Astrocyte (in vitro differentiated cells and primary cell): ENCODE data around the gene SMARCA2. TPM values are rescaled to one million over a fixed set of nuclear protein-coding genes. Genes with fewer than 3 reads are reported as not detected.

Source experiments
- DNase-seq: peaks from one replicate; pipeline ENCODE4 v3.0.0-alpha.2; 2010; ENCODE audit warnings: low read depth
- FAIRE-seq: peaks from 2 replicates; lab custom pipeline; 2011; peaks lifted over from hg19 to GRCh38; lab: Jason Lieb, UNC
- H2AFZ ChIP-seq: 2 replicates; pipeline ENCODE4 v1.6.0; 2012; ENCODE audit warnings: low read depth, low read length, inconsistent platforms
- H3K27ac ChIP-seq: 2 replicates; pipeline ENCODE4 v1.5.1; 2011; ENCODE audit warnings: low read depth, low read length, inconsistent platforms
- H3K27me3 ChIP-seq: 2 replicates; pipeline ENCODE4 v1.6.0; 2011; ENCODE audit warnings: low read length, inconsistent platforms; ENCODE audit not compliant: insufficient read depth
- H3K36me3 ChIP-seq: 2 replicates; pipeline ENCODE4 v1.5.1; 2011; ENCODE audit warnings: low read length, inconsistent platforms; ENCODE audit not compliant: insufficient read depth
- H3K4me1 ChIP-seq: 2 replicates; pipeline ENCODE4 v1.5.1; 2011; ENCODE audit warnings: low read length, inconsistent platforms; ENCODE audit not compliant: insufficient read depth
- H3K4me2 ChIP-seq: 2 replicates; pipeline ENCODE4 v1.6.0; 2012; ENCODE audit warnings: low read length, inconsistent platforms
- H3K4me3 ChIP-seq: 2 replicates; pipeline ENCODE4 v1.5.1; 2011; ENCODE audit warnings: low read depth, mild to moderate bottlenecking, low read length, inconsistent platforms; ENCODE audit not compliant: insufficient read depth
- H3K79me2 ChIP-seq: 2 replicates; pipeline ENCODE4 v1.6.0; 2012; ENCODE audit warnings: mild to moderate bottlenecking, low read length, inconsistent platforms; ENCODE audit not compliant: insufficient read depth
- H3K9ac ChIP-seq: 2 replicates; pipeline ENCODE4 v1.6.0; 2012; ENCODE audit warnings: mild to moderate bottlenecking, low read length, inconsistent platforms
- H3K9me3 ChIP-seq: 2 replicates; pipeline ENCODE4 v1.5.1; 2012; ENCODE audit warnings: low read depth, mild to moderate bottlenecking, low read length, inconsistent platforms; ENCODE audit not compliant: insufficient read depth
- H4K20me1 ChIP-seq: 2 replicates; pipeline ENCODE4 v1.6.0; 2012; ENCODE audit warnings: low read length, inconsistent platforms; ENCODE audit not compliant: insufficient read depth
- H3K27ac Mint-ChIP-seq: one replicate; pipeline ENCODE4 v1.8.0; 2021; ENCODE audit warnings: mild to moderate bottlenecking, mixed read lengths; ENCODE audit not compliant: unreplicated experiment
- H3K27me3 Mint-ChIP-seq: one replicate; pipeline ENCODE4 v1.8.0; 2021; ENCODE audit warnings: low read depth, mixed read lengths; ENCODE audit not compliant: unreplicated experiment
- H3K36me3 Mint-ChIP-seq: one replicate; pipeline ENCODE4 v1.8.0; 2021; ENCODE audit warnings: low read depth, mixed read lengths; ENCODE audit not compliant: unreplicated experiment
- H3K4me1 Mint-ChIP-seq: one replicate; pipeline ENCODE4 v1.8.0; 2021; ENCODE audit warnings: low read depth, mixed read lengths; ENCODE audit not compliant: unreplicated experiment
- H3K4me3 Mint-ChIP-seq: one replicate; pipeline ENCODE4 v1.8.0; 2021; ENCODE audit warnings: mild to moderate bottlenecking, moderate library complexity, mixed read lengths; ENCODE audit not compliant: unreplicated experiment
- H3K9me3 Mint-ChIP-seq: one replicate; pipeline ENCODE4 v1.8.0; 2021; ENCODE audit warnings: mild to moderate bottlenecking, mixed read lengths; ENCODE audit not compliant: unreplicated experiment
- EZH2 ChIP-seq: IDR thresholded peaks from 2 replicates; pipeline ENCODE4 v1.6.1; 2012; ENCODE audit warnings: mild to moderate bottlenecking, low read length, inconsistent platforms; ENCODE audit not compliant: insufficient read depth
- total RNA-seq: library from RNA; stranded (reverse); gene quantifications from 2 replicates; pipeline ENCODE4 v1.2.1, GENCODE V29; 2021
- TF ChIP-seq, protein P1 (sequence below): IDR thresholded peaks from 2 replicates; pipeline ENCODE4 v1.5.1; 2011; ENCODE audit warnings: low read depth, mild to moderate bottlenecking, inconsistent platforms, low read length, moderate library complexity; ENCODE audit not compliant: insufficient read depth

The SMARCA2 gene
- total RNA-seq, 1 donor from 2014 or later: 54.2 TPM

DNA sequence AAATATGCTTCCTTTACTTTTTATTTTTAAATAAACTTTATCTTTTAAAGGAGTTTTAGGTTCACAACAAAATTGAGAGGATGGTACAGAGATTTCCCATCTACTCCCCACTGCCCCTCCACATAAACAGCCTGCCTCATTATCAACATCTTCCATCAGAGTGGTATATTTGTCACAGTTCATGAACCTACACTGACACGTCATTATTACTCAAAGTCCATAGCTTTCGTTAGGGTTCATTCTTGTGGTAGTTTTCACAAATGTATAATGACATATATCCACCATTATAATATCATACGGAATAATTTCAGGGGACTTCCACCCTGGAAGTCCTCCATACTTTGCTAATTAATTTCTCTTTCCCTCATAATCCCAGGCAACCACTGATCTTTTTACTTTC is 204.9 kb downstream of the SMARCA2 start:
- Mint-ChIP-seq H3K4me1 (peaks cover 6% of the 10 kb centered on the region), H3K9me3 (no peaks in the 10 kb centered on the region), H3K4me3 (no peak overlapping the region), H3K27ac (no peak overlapping the region), H3K36me3 (no peaks in the 10 kb centered on the region), H3K27me3 (no peaks in the 10 kb centered on the region)
- Histone ChIP-seq H4K20me1 (no peaks in the 10 kb centered on the region), H3K27me3 (no peaks in the 10 kb centered on the region), H3K27ac (no peak overlapping the region), H3K36me3 (no peaks in the 10 kb centered on the region), H3K9me3 (no peaks in the 10 kb centered on the region), H3K79me2 (no peaks in the 10 kb centered on the region), H3K4me3 (no peak overlapping the region), H3K4me2 (no peak overlapping the region), H2AFZ (no peak overlapping the region), H3K4me1 (no peaks in the 10 kb centered on the region), H3K9ac (no peak overlapping the region)
- DNase-seq: no peak
- TF ChIP-seq EZH2: no peak
- TF ChIP-seq, protein P1, sequence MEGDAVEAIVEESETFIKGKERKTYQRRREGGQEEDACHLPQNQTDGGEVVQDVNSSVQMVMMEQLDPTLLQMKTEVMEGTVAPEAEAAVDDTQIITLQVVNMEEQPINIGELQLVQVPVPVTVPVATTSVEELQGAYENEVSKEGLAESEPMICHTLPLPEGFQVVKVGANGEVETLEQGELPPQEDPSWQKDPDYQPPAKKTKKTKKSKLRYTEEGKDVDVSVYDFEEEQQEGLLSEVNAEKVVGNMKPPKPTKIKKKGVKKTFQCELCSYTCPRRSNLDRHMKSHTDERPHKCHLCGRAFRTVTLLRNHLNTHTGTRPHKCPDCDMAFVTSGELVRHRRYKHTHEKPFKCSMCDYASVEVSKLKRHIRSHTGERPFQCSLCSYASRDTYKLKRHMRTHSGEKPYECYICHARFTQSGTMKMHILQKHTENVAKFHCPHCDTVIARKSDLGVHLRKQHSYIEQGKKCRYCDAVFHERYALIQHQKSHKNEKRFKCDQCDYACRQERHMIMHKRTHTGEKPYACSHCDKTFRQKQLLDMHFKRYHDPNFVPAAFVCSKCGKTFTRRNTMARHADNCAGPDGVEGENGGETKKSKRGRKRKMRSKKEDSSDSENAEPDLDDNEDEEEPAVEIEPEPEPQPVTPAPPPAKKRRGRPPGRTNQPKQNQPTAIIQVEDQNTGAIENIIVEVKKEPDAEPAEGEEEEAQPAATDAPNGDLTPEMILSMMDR: no peak
- FAIRE-seq: no peak

DNA sequence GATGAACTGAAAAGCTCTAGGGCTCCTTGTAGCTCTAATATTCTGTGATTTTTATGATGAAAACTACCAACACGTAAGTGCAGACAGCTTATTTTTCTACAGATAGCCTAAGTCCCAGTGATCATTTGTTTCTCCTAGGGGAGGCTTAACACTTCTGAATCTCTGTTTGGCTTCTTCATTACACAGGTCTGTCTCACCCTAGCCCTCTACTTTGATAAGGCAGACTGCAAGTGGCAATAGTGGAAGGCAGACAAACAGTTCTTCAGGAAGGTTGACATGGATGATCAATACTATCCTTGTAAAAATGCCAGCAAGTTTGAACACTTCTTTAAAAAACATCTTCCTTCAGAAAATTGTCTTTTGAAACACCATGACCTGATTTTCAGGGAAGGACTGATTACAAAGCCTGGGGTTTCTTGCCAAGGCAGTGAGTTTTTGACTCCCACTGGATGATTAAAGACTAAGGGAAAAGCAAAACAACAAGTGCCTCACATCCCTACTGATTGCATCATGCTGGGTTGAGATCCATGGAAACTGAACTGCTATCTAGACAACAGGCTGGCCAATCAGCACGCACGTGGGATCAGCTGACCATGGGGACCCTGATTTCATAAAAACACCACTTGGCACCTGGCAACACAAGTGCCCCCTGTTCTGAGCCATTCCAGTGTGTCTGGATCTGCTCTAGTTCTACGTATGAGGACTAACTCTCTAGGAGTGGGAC is 212.2 kb downstream of the SMARCA2 start:
- Mint-ChIP-seq H3K9me3 (peaks cover 5% of the 10 kb centered on the region), H3K4me3 (no peak overlapping the region), H3K27me3 (no peaks in the 10 kb centered on the region), H3K27ac (peak overlapping the region; percentile 80), H3K4me1 (peaks cover 8% of the 10 kb centered on the region), H3K36me3 (no peaks in the 10 kb centered on the region)
- Histone ChIP-seq H3K4me3 (no peak overlapping the region), H3K9ac (no peak overlapping the region), H2AFZ (no peak overlapping the region), H3K4me2 (no peak overlapping the region), H3K27me3 (no peaks in the 10 kb centered on the region), H3K9me3 (no peaks in the 10 kb centered on the region), H3K4me1 (peaks cover 4% of the 10 kb centered on the region), H3K27ac (no peak overlapping the region), H3K79me2 (no peaks in the 10 kb centered on the region), H4K20me1 (no peaks in the 10 kb centered on the region), H3K36me3 (no peaks in the 10 kb centered on the region)
- peak; percentile 64 for DNase-seq
- TF ChIP-seq EZH2: no peak
- TF ChIP-seq, protein P1: no peak
- FAIRE-seq: no peak

DNA sequence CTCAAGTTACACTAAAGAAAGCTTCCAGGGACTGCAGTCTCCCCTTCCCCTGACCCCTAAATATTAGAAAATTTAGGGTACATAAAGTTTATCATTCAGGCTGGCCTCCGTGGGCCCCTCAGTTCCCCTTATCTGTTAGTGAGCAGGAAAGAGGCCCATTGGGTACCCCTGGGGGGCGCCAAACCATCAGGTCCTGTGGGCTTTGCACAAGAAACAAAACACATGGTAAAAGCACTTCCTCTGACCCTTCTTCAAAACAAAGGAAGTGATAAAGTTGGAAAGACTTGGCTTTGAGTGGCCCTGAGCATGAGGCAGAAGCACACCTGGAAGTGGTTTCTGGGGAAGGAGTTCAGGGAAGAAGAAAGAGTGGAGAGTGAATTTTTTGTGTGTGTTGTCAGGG is 213.0 kb downstream of the SMARCA2 start:
- no peak overlapping the region for H2AFZ ChIP-seq
- no peaks in the 10 kb centered on the region for H3K79me2 ChIP-seq
- H3K27ac ChIP-seq: no peak overlapping the region
- Mint-ChIP-seq H3K27ac (no peak overlapping the region), H3K4me1 (peaks cover 8% of the 10 kb centered on the region), H3K9me3 (peaks cover 7% of the 10 kb centered on the region), H3K27me3 (no peaks in the 10 kb centered on the region), H3K36me3 (no peaks in the 10 kb centered on the region), H3K4me3 (no peak overlapping the region)
- FAIRE-seq (no peak), DNase-seq (no peak)
- no peak overlapping the region for H3K9ac ChIP-seq
- H3K4me3 ChIP-seq: no peak overlapping the region
- H3K4me1 ChIP-seq: peaks cover 4% of the 10 kb centered on the region
- H3K4me2 ChIP-seq: no peak overlapping the region
- H4K20me1 ChIP-seq: no peaks in the 10 kb centered on the region
- H3K36me3 ChIP-seq: no peaks in the 10 kb centered on the region
- TF ChIP-seq EZH2: no peak
- TF ChIP-seq, protein P1: peak; percentile 13
- no peaks in the 10 kb centered on the region for H3K9me3 ChIP-seq
- no peaks in the 10 kb centered on the region for H3K27me3 ChIP-seq
